Transverse colon (tissue), 4 donors: ENCODE measurements around the gene ZBTB37. TPM values are rescaled to one million over a fixed set of nuclear protein-coding genes. Genes with fewer than 3 reads are reported as not detected.

Source experiments
- DNase-seq: peaks from one replicate; pipeline ENCODE4 v3.0.0-alpha.2; 2019
- H3K27ac ChIP-seq, 4 donors: fragments of 200-600 bp; sonication (generic); 2 replicates each; pipeline ENCODE4 v1.5.1; 2016 to 2018; ENCODE audit warnings: inconsistent platforms in 4 of 4
- H3K27me3 ChIP-seq: fragments of 200-600 bp; sonication (generic); 2 replicates; pipeline ENCODE4 v1.5.1; 2017; ENCODE audit warnings: inconsistent platforms
- H3K36me3 ChIP-seq, 4 donors: fragments of 200-600 bp; sonication (generic); 2 replicates each; pipeline ENCODE4 v1.5.1; 2017 to 2019; ENCODE audit warnings: inconsistent platforms in 4 of 4
- H3K4me1 ChIP-seq, 4 donors: fragments of 200-600 bp; sonication (generic); 2 replicates each; pipeline ENCODE4 v1.5.1; 2017 to 2020; ENCODE audit warnings: inconsistent platforms in 4 of 4
- H3K4me3 ChIP-seq, 4 donors: fragments of 200-600 bp; sonication (generic); 1 replicate in 1 of 4; 2 replicates in 3 of 4; pipeline versions ENCODE4 v1.5.1 to v1.6.1; 2017 to 2019; ENCODE audit warnings: inconsistent platforms in 4 of 4
- H3K9me3 ChIP-seq, 2 donors: fragments of 200-600 bp; sonication (generic); 2 replicates each; pipeline ENCODE4 v1.5.1; 2017 to 2019; ENCODE audit warnings: inconsistent platforms in 2 of 2
- CTCF ChIP-seq, 5 experiments: fragments of 200-600 bp in 3 of 5; fragments of 450-650 bp in 2 of 5; sonication (generic) in 3 of 5; IDR thresholded peaks; 1 replicate in 2 of 5; 2 replicates in 3 of 5; pipeline ENCODE4 v1.5.1; 2016 to 2017; ENCODE audit warnings: antibody characterized with exemption in 5 of 5, inconsistent platforms in 3 of 5, mild to moderate bottlenecking in 2 of 5, moderate library complexity in 1 of 5
- EP300 ChIP-seq: sonication (generic); formaldehyde crosslinking; IDR thresholded peaks from one replicate; pipeline ENCODE4 v1.6.1; 2017; ENCODE audit warnings: antibody characterized with exemption, low read depth
- POLR2A ChIP-seq: fragments of 450-650 bp; IDR thresholded peaks from one replicate; pipeline ENCODE4 v1.6.1; 2016; ENCODE audit warnings: antibody characterized with exemption, mild to moderate bottlenecking, moderate library complexity
- POLR2AphosphoS5 ChIP-seq, 3 donors: sonication (generic); formaldehyde crosslinking; IDR thresholded peaks; one replicate each; pipeline ENCODE4 v1.6.1; 2016; ENCODE audit warnings: antibody characterized with exemption in 3 of 3
- WGBS, 2 donors: methylation state at CpG; one replicate each; pipeline ENCODE4 v1.1.5; 2018; ENCODE audit warnings: low coverage in 1 of 2; 5-methylcytosine and 5-hydroxymethylcytosine counted together
- in situ Hi-C, 4 donors: fragments of 200-750 bp; cut with MboI; loops; one replicate each; pipeline versions ENCODE4 v1.15.0 to v1.15.1; 2017; ENCODE audit warnings: low sequenced_read_pairs in 3 of 4, low pct_ligation_motif_present in 1 of 4, low pct_unique_long_range_greater_than_20kb in 1 of 4
- intact Hi-C: fragments of 100-400 bp; cut with DNase I; formaldehyde crosslinking; loops from one replicate; pipeline ENCODE4 v1.15.1; 2023; ENCODE audit warnings: low total_unique reads
- total RNA-seq, 4 donors: library from RNA; depleted of rRNA; stranded (reverse); fragments of >200 nt; gene quantifications; one replicate each; pipeline ENCODE4 v1.1.0, GENCODE V29; 2016

ZBTB37 gene
- total RNA-seq, 4 donors from 2014 or later: 4.6 to 8.3 (median 6.9) TPM

- H3K27ac ChIP-seq: no peak overlapping the region
- in situ Hi-C loops (no loop called here), intact Hi-C loops (no loop called here)
- no peak for TF ChIP-seq POLR2A
- TF ChIP-seq POLR2AphosphoS5 (IDR thresholded peaks at IDR 0.05): no peak
- no peak for TF ChIP-seq CTCF (IDR thresholded peaks at IDR 0.05)
- TF ChIP-seq EP300: no peak
- no peaks in the 10 kb centered on the region for H3K27me3 ChIP-seq
- no peak for DNase-seq
- WGBS, 2 donors: 91 to 92% methylated on average over 1 of the region's 1 CpG
- H3K36me3 ChIP-seq: no peaks in the 10 kb centered on the region
- H3K9me3 ChIP-seq: no peaks in the 10 kb centered on the region
- no peaks in the 10 kb centered on the region for H3K4me1 ChIP-seq
- no peak overlapping the region for H3K4me3 ChIP-seq
Observed at GRCh38 chr1:173893611-173894010, 25.4 kb downstream of the ZBTB37 start.

GRCh38 chr1:173894189-173894588, 26.0 kb downstream of the ZBTB37 start:
- Histone ChIP-seq H3K9me3 (no peaks in the 10 kb centered on the region), H3K27me3 (no peaks in the 10 kb centered on the region), H3K4me3 (no peak overlapping the region), H3K4me1 (no peaks in the 10 kb centered on the region), H3K27ac (no peak overlapping the region), H3K36me3 (no peaks in the 10 kb centered on the region)
- intact Hi-C loops (no loop called here), in situ Hi-C loops (no loop called here)
- WGBS, 2 donors: 83 to 95% methylated on average over 1 to 3 of the region's 3 CpGs
- TF ChIP-seq POLR2AphosphoS5 (IDR thresholded peaks at IDR 0.05) (no peak), EP300 (no peak), POLR2A (no peak), CTCF (IDR thresholded peaks at IDR 0.05) (no peak)
- no peak for DNase-seq

- no peaks in the 10 kb centered on the region for H3K9me3 ChIP-seq
- 83 to 84% methylated on average over 2 of the region's 2 CpGs for WGBS, 2 donors
- no peak overlapping the region for H3K27ac ChIP-seq
- TF ChIP-seq CTCF (IDR thresholded peaks at IDR 0.05) (no peak), POLR2A (no peak), POLR2AphosphoS5 (IDR thresholded peaks at IDR 0.05) (no peak), EP300 (no peak)
- H3K27me3 ChIP-seq: no peaks in the 10 kb centered on the region
- no peak for DNase-seq
- H3K36me3 ChIP-seq: no peaks in the 10 kb centered on the region
- H3K4me1 ChIP-seq: no peaks in the 10 kb centered on the region
- H3K4me3 ChIP-seq: no peak overlapping the region
- in situ Hi-C loops (no loop called here), intact Hi-C loops (no loop called here)
Observed at GRCh38 chr1:173900427-173900826, 32.2 kb downstream of the ZBTB37 start.

- Histone ChIP-seq H3K27ac (no peak overlapping the region), H3K4me1 (no peaks in the 10 kb centered on the region), H3K27me3 (no peaks in the 10 kb centered on the region), H3K9me3 (no peaks in the 10 kb centered on the region), H3K36me3 (no peaks in the 10 kb centered on the region), H3K4me3 (no peak overlapping the region)
- intact Hi-C loops (no loop called here), in situ Hi-C loops (no loop called here)
- WGBS, 2 donors: 73 to 84% methylated on average over 3 of the region's 3 CpGs
- no peak for DNase-seq
- TF ChIP-seq POLR2A: no peak
- no peak for TF ChIP-seq EP300
- no peak for TF ChIP-seq POLR2AphosphoS5 (IDR thresholded peaks at IDR 0.05)
- TF ChIP-seq CTCF (IDR thresholded peaks at IDR 0.05): no peak
Observed at GRCh38 chr1:173900992-173901391, 32.8 kb downstream of the ZBTB37 start.
